HG03378 (cell line): ENCODE data around the gene ROBO2.

Experiments used
- ATAC-seq: cut with Tn5 transposase; IDR thresholded peaks from one replicate; pipeline ENCODE4 v1.9.1; 2021; ENCODE audit warnings: mild to moderate bottlenecking, moderate library complexity; ENCODE audit not compliant: unreplicated experiment

ROBO2 gene

GRCh38 chr3:77102951-77103769, 63.3 kb downstream of the ROBO2 start:
- ATAC-seq, result no peak

GRCh38 chr3:77122652-77123051, 82.8 kb downstream of the ROBO2 start:
- ATAC-seq, result no peak

GRCh38 chr3:77125966-77126365, 86.1 kb downstream of the ROBO2 start:
- ATAC-seq, result no peak

GRCh38 chr3:77134769-77135168, 94.9 kb downstream of the ROBO2 start:
- no peak for ATAC-seq

GRCh38 chr3:77137559-77137958, 97.7 kb downstream of the ROBO2 start:
- ATAC-seq, result no peak

- ATAC-seq, result no peak
Measured at GRCh38 chr3:77139624-77140023, 99.7 kb downstream of the ROBO2 start.

- ATAC-seq, result no peak
Measured at GRCh38 chr3:77141423-77141822, 101.5 kb downstream of the ROBO2 start.

- ATAC-seq, result no peak
Measured at GRCh38 chr3:77142578-77142977, 102.7 kb downstream of the ROBO2 start.

GRCh38 chr3:77146004-77146403, 106.1 kb downstream of the ROBO2 start:
- no peak for ATAC-seq

GRCh38 chr3:77147836-77148578, 108.1 kb downstream of the ROBO2 start:
- no peak for ATAC-seq

GRCh38 chr3:77149382-77149781, 109.5 kb downstream of the ROBO2 start:
- ATAC-seq, result no peak

- no peak for ATAC-seq
Measured at GRCh38 chr3:77150028-77150427, 110.1 kb downstream of the ROBO2 start.

- no peak for ATAC-seq
Measured at GRCh38 chr3:77150759-77151158, 110.9 kb downstream of the ROBO2 start.

- no peak for ATAC-seq
Measured at GRCh38 chr3:77158730-77159581, 119.1 kb downstream of the ROBO2 start.

GRCh38 chr3:77160931-77161497, 121.1 kb downstream of the ROBO2 start:
- ATAC-seq, result no peak

GRCh38 chr3:77169823-77170222, 129.9 kb downstream of the ROBO2 start:
- ATAC-seq, result no peak

- ATAC-seq, result no peak
Measured at GRCh38 chr3:77171026-77171425, 131.1 kb downstream of the ROBO2 start.

- ATAC-seq, result no peak
Measured at GRCh38 chr3:77179762-77180161, 139.9 kb downstream of the ROBO2 start.

GRCh38 chr3:77182341-77182740, 142.4 kb downstream of the ROBO2 start:
- no peak for ATAC-seq

- ATAC-seq, result no peak
Measured at GRCh38 chr3:77186319-77186718, 146.4 kb downstream of the ROBO2 start.

GRCh38 chr3:77186728-77187127, 146.8 kb downstream of the ROBO2 start:
- no peak for ATAC-seq
